Measurements from ENCODE around the gene BTNL9.

- no peak for TF ChIP-seq CTCF (IDR thresholded peaks at IDR 0.05; ENCODE audit: low read depth, low read length)
- TF ChIP-seq POLR2A (IDR thresholded peaks at IDR 0.05; ENCODE audit: extremely low read depth, insufficient read length): no peak
These were observed 5.2 kb downstream of the BTNL9 start for GRCh38 chr5:181045316-181045715.

Data from NB4 (cell line).